ENCODE measurements around the gene PPM1N.

Gene PPM1N

GRCh38 chr19:45529420-45529785 is 31.2 kb downstream of the PPM1N start:
- no peak for DNase-seq (ENCODE audit: low spot score)

- DNase-seq (ENCODE audit: low spot score): no peak
These were observed 33.1 kb downstream of the PPM1N start for GRCh38 chr19:45531349-45531748.

GRCh38 chr19:45539459-45539858 is 41.2 kb downstream of the PPM1N start:
- DNase-seq (ENCODE audit: low spot score): no peak

- DNase-seq (ENCODE audit: low spot score): no peak
These were observed 44.0 kb downstream of the PPM1N start for GRCh38 chr19:45542234-45542668.

GRCh38 chr19:45547211-45547770 is 49.0 kb downstream of the PPM1N start:
- DNase-seq (ENCODE audit: low spot score): no peak

- DNase-seq (ENCODE audit: low spot score): no peak
These were observed 49.8 kb downstream of the PPM1N start for GRCh38 chr19:45547965-45548609.

All from hematopoietic multipotent progenitor cell treated with erythropoietin and hydrocortisone succinate and interleukin-3 and kit ligand, for 15 days (in vitro differentiated cells).